Loucy (cell line): ENCODE measurements around the gene TES.

ENCODE experiments used
- H2AFZ ChIP-seq: fragments of 200-600 bp; sonication (generic); 2 replicates; pipeline ENCODE4 v1.6.0; 2016; ENCODE audit warnings: antibody characterized with exemption, mild to moderate bottlenecking, low read length, moderate library complexity
- H3F3A ChIP-seq: fragments of 200-600 bp; 2 replicates; pipeline ENCODE4 v1.6.0; 2016; ENCODE audit warnings: antibody characterized with exemption, low read depth, mild to moderate bottlenecking
- H3K27me3 ChIP-seq: fragments of 200-600 bp; sonication (generic); 2 replicates; pipeline ENCODE4 v1.6.1; 2014; ENCODE audit warnings: low read length, mild to moderate bottlenecking; ENCODE audit not compliant: insufficient read depth, poor library complexity, severe bottlenecking
- H3K36me3 ChIP-seq: fragments of 200-600 bp; sonication (generic); 2 replicates; pipeline ENCODE4 v1.6.1; 2016; ENCODE audit warnings: low read length; ENCODE audit not compliant: insufficient read depth
- H3K4me1 ChIP-seq: fragments of 200-600 bp; sonication (generic); 2 replicates; pipeline ENCODE4 v1.5.1; 2014; ENCODE audit warnings: low read length, mild to moderate bottlenecking; ENCODE audit not compliant: insufficient read depth, poor library complexity, severe bottlenecking
- H3K4me2 ChIP-seq: fragments of 200-600 bp; sonication (generic); 2 replicates; pipeline ENCODE4 v1.6.0; 2014; ENCODE audit warnings: antibody characterized with exemption, low read length, low read depth, mild to moderate bottlenecking; ENCODE audit not compliant: poor library complexity, severe bottlenecking
- H3K4me3 ChIP-seq: fragments of 200-600 bp; sonication (generic); 2 replicates; pipeline ENCODE4 v1.5.1; 2014; ENCODE audit warnings: low read length, mild to moderate bottlenecking, mixed read lengths; ENCODE audit not compliant: poor library complexity, severe bottlenecking
- H3K79me2 ChIP-seq: fragments of 200-600 bp; sonication (generic); 2 replicates; pipeline ENCODE4 v1.6.1; 2014; ENCODE audit warnings: low read length; ENCODE audit not compliant: insufficient read depth
- H3K9ac ChIP-seq: fragments of 200-600 bp; sonication (generic); 2 replicates; pipeline ENCODE4 v1.6.0; 2014; ENCODE audit warnings: mild to moderate bottlenecking, low read depth, low read length, moderate library complexity; ENCODE audit not compliant: poor library complexity, severe bottlenecking
- H3K9me2 ChIP-seq: fragments of 200-600 bp; sonication (generic); replicated peaks from 2 replicates; pipeline ENCODE4 v1.6.1; 2016; ENCODE audit warnings: low read depth, low read length, mixed read lengths
- H3K9me3 ChIP-seq: fragments of 200-600 bp; sonication (generic); 2 replicates; pipeline ENCODE4 v1.6.1; 2014; ENCODE audit warnings: mild to moderate bottlenecking, antibody characterized with exemption, low read length, low read depth; ENCODE audit not compliant: insufficient read depth
- H4K20me1 ChIP-seq: fragments of 200-600 bp; sonication (generic); 2 replicates; pipeline ENCODE4 v1.6.0; 2014; ENCODE audit warnings: antibody characterized with exemption, low read length, mild to moderate bottlenecking; ENCODE audit not compliant: insufficient read depth, poor library complexity, severe bottlenecking
- EZH2phosphoT487 ChIP-seq: fragments of 200-600 bp; IDR thresholded peaks from 2 replicates; pipeline ENCODE4 v1.6.1; 2018; ENCODE audit warnings: antibody characterized with exemption, mild to moderate bottlenecking, moderate library complexity, borderline replicate concordance
- TF ChIP-seq, protein P1 (sequence below): fragments of 200-600 bp; sonication (generic); conservative IDR thresholded peaks from 2 replicates; pipeline ENCODE4 v1.5.1; 2014; ENCODE audit warnings: mild to moderate bottlenecking, antibody characterized with exemption, low read length

The TES gene

DNA sequence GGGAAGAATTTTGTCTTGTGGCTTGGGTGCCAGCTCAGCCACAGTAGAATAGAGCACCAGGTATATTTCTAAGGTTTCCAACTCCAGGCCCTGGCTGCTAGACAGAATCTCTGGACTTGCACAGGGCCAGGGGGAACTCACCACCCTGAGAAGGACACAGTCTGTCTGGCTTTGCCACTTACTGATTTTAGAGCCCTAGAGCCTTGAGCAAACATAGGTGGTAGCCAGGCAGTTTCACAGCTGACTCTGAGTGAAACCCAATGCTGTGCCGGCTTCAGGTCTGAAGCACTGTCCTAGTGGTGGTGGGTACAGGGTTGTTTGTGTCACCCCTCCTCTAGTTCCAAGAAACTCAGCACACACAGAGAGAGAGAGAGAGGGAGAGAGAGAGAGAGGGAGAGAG, 81.6 kb downstream of the TES start:
- no peaks in the 10 kb centered on the region for H3K27me3 ChIP-seq
- no peak overlapping the region for H3K4me2 ChIP-seq
- H3K4me3 ChIP-seq: no peak overlapping the region
- no peaks in the 10 kb centered on the region for H3K79me2 ChIP-seq
- peaks cover 5% of the 10 kb centered on the region; the same call in 1 of the 2 replicates for H3K9me3 ChIP-seq
- H4K20me1 ChIP-seq: no peaks in the 10 kb centered on the region
- H3K4me1 ChIP-seq: peaks cover 3% of the 10 kb centered on the region
- H3K9ac ChIP-seq: no peak overlapping the region
- no peaks in the 10 kb centered on the region for H3K9me2 ChIP-seq
- TF ChIP-seq, protein P1, sequence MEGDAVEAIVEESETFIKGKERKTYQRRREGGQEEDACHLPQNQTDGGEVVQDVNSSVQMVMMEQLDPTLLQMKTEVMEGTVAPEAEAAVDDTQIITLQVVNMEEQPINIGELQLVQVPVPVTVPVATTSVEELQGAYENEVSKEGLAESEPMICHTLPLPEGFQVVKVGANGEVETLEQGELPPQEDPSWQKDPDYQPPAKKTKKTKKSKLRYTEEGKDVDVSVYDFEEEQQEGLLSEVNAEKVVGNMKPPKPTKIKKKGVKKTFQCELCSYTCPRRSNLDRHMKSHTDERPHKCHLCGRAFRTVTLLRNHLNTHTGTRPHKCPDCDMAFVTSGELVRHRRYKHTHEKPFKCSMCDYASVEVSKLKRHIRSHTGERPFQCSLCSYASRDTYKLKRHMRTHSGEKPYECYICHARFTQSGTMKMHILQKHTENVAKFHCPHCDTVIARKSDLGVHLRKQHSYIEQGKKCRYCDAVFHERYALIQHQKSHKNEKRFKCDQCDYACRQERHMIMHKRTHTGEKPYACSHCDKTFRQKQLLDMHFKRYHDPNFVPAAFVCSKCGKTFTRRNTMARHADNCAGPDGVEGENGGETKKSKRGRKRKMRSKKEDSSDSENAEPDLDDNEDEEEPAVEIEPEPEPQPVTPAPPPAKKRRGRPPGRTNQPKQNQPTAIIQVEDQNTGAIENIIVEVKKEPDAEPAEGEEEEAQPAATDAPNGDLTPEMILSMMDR: no peak
- TF ChIP-seq EZH2phosphoT487: no peak
- H3F3A ChIP-seq: no peaks in the 10 kb centered on the region
- no peaks in the 10 kb centered on the region for H3K36me3 ChIP-seq
- no peak overlapping the region for H2AFZ ChIP-seq

DNA sequence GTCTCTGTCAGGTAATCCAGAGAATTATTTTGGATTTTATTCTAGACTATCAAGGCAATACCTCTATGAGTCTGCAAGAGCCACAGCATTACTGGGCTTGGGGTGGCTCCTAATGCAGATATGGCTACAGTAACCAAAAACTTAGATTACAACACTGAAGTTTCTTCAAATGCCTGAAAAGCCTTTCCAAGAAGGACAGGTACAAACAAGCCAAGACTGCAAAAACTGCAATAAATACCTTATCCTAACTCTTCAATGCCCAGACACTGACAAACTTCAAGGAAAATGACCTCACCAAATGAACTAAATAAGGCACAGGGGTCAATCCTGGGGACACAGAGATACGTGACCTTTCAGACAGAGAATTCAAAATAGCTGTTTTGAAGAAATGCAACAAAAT, 82.0 kb downstream of the TES start:
- Histone ChIP-seq H3K4me1 (peaks cover 3% of the 10 kb centered on the region), H3K4me3 (no peak overlapping the region), H3K79me2 (no peaks in the 10 kb centered on the region), H4K20me1 (no peaks in the 10 kb centered on the region), H3K9me2 (no peaks in the 10 kb centered on the region), H3K4me2 (no peak overlapping the region), H3K9me3 (peaks cover 5% of the 10 kb centered on the region; the same call in 1 of the 2 replicates), H3K9ac (no peak overlapping the region), H2AFZ (no peak overlapping the region), H3K36me3 (no peaks in the 10 kb centered on the region), H3F3A (no peaks in the 10 kb centered on the region), H3K27me3 (no peaks in the 10 kb centered on the region)
- TF ChIP-seq, protein P1: no peak
- no peak for TF ChIP-seq EZH2phosphoT487

GRCh38 chr7:116293139-116293538, 82.8 kb downstream of the TES start:
- no peaks in the 10 kb centered on the region for H3K36me3 ChIP-seq
- no peak for TF ChIP-seq EZH2phosphoT487
- TF ChIP-seq, protein P1: peak; percentile 34; the same call in 1 of the 2 replicates
- H3K79me2 ChIP-seq: no peaks in the 10 kb centered on the region
- H4K20me1 ChIP-seq: no peaks in the 10 kb centered on the region
- no peak overlapping the region for H2AFZ ChIP-seq
- no peaks in the 10 kb centered on the region for H3K27me3 ChIP-seq
- H3K9ac ChIP-seq: no peak overlapping the region
- peaks cover 5% of the 10 kb centered on the region; the same call in 1 of the 2 replicates for H3K9me3 ChIP-seq
- H3K9me2 ChIP-seq: no peaks in the 10 kb centered on the region
- no peaks in the 10 kb centered on the region for H3K4me1 ChIP-seq
- H3K4me2 ChIP-seq: no peak overlapping the region
- H3F3A ChIP-seq: no peaks in the 10 kb centered on the region
- no peak overlapping the region for H3K4me3 ChIP-seq
